B cell (primary cell): ENCODE results near the gene NDUFAF5.

Experiments used
- CTCF ChIP-seq: fragments of 200-600 bp; IDR thresholded peaks from one replicate; pipeline ENCODE4 v1.8.0; 2022; ENCODE audit warnings: antibody characterized with exemption, mild to moderate bottlenecking
- EZH2 ChIP-seq: IDR thresholded peaks from 2 replicates; pipeline ENCODE4 v1.6.1; 2012; ENCODE audit warnings: borderline replicate concordance, low read depth, mild to moderate bottlenecking, moderate library complexity, low read length; ENCODE audit not compliant: insufficient read depth, poor library complexity, severe bottlenecking

GRCh38 chr20:13831476-13831875 is 46.6 kb downstream of the NDUFAF5 start:
- TF ChIP-seq CTCF (no peak), EZH2 (no peak)
